Adrenal gland (tissue), 5 donors: ENCODE data around the gene TPR.

Experiments
- CTCF ChIP-seq, 6 experiments: fragments of 450-650 bp in 4 of 6; fragments of 200-600 bp in 2 of 6; sonication (generic) in 1 of 6; IDR thresholded peaks; 1 replicate in 5 of 6; 2 replicates in 1 of 6; pipeline versions ENCODE4 v1.5.1 to v1.8.0; 2016 to 2021; ENCODE audit warnings: antibody characterized with exemption in 6 of 6, mild to moderate bottlenecking in 2 of 6, moderate library complexity in 1 of 6
- POLR2A ChIP-seq, 2 donors: fragments of 450-650 bp; IDR thresholded peaks; one replicate each; pipeline ENCODE4 v1.6.1; 2017; ENCODE audit warnings: antibody characterized with exemption in 2 of 2, mild to moderate bottlenecking in 2 of 2, moderate library complexity in 1 of 2
- donor health status: DM: no; HTN: no; CAD: no.

GRCh38 chr1:186327331-186327730 lies 47.7 kb downstream of the TPR start:
- no peak for TF ChIP-seq CTCF (IDR thresholded peaks at IDR 0.05)
- TF ChIP-seq POLR2A (IDR thresholded peaks at IDR 0.05), result no peak
